Measurements from ENCODE around the gene ANKRD33B. TPM values are rescaled to one million over a fixed set of nuclear protein-coding genes. Genes with fewer than 3 reads are reported as not detected.

Gene ANKRD33B
- total and polyA plus RNA-seq, 2 of the 8 experiments (the other 6 are each of a cell fraction or from before 2014, with no cell fraction given): 6.9 to 20.6 TPM

DNA sequence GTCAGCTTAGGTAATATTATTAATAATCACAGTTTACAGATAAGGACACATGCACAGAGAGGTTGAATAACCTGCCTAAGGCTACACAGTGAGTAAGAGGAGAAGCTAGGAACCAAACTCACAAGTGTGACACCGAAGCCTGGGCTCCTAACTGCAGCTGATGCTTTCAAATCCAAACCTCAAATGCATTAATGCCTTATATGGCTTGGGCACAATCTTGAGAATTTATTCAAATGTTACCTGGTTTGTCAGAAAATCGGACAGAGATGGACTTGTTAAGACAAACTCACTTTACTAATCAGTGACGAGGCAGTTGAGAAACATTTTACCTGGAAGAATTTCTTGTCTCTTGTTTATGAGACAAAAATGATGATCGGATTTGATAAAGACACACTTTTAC, 142.5 kb downstream of the ANKRD33B start:
- CTCF ChIA-PET (ENCODE audit: partially characterized antibody): interaction anchor here (0.7 to 1.2 kb wide), 4 partner anchors 10 to 370 kb away, joined by 3 to 4 read pairs (median 3); no protein-coding TSS in a partner anchor
- POLR2A ChIA-PET (ENCODE audit: partially characterized antibody): interaction anchor here (2.4 kb wide), 1 partner anchor 55 kb away, joined by 7 read pairs; the partner anchor contains the start of gene DAP
- TF ChIP-seq HDAC6 (IDR thresholded peaks at IDR 0.05; ENCODE audit: low read depth, low read length) (no peak), KDM1A (IDR thresholded peaks at IDR 0.05; ENCODE audit: borderline replicate concordance, low read length) (no peak), EP300 (IDR thresholded peaks at IDR 0.05; ENCODE audit: borderline replicate concordance in 1 of 2, low read depth in 2 of 2, low read length in 2 of 2) (no peak), FOSL1 (IDR thresholded peaks at IDR 0.05; ENCODE audit: insufficient read depth, low read depth, low read length) (no peak), POLR2AphosphoS5 (IDR thresholded peaks at IDR 0.05; ENCODE audit: low read depth, low read length) (no peak), SP1 (IDR thresholded peaks at IDR 0.05; ENCODE audit: low read depth, low read length) (no peak), PHF8 (conservative IDR thresholded peaks at IDR 0.05; ENCODE audit: low read depth, low read length) (no peak), TEAD4 (IDR thresholded peaks at IDR 0.05; ENCODE audit: low read depth, low read length) (no peak)

More for the DNA sequence above, 142.5 kb downstream of the ANKRD33B start:
- Histone ChIP-seq H4K20me1 (replicated peaks in 1 of 2; ENCODE audit: control insufficient read depth in 1 of 2, insufficient read depth in 2 of 2, low read length in 2 of 2) (peaks cover 1 to 7% of the 10 kb centered on the region in 2 experiments), H3K9me3 (ENCODE audit: insufficient read depth in 2 of 2, low read depth in 1 of 2, low read length in 1 of 2) (no peaks in the 10 kb centered on the region), H3K18ac (ENCODE audit: extremely low read depth, low read length) (no peak overlapping the region), H2BK120ac (replicated peaks; ENCODE audit: low read depth, low read length) (no peak overlapping the region), H3K4ac (replicated peaks; ENCODE audit: insufficient read length, low read depth, low read length) (no peak overlapping the region), H3K27ac (ENCODE audit: low read depth, low read length) (no peak overlapping the region), H3K56ac (replicated peaks; ENCODE audit: insufficient read length, low read depth, low read length) (no peak overlapping the region), H2BK12ac (ENCODE audit: low read depth, low read length) (no peak overlapping the region), H3K4me3 (ENCODE audit: extremely low read depth in 1 of 4, insufficient read depth in 2 of 4, low read depth in 3 of 4, low read length in 4 of 4) (no peak overlapping the region), H4K8ac (ENCODE audit: extremely low read depth, insufficient read depth, low read length) (no peak overlapping the region), H3K27me3 (replicated peaks in 1 of 4; ENCODE audit: control insufficient read depth in 3 of 4, extremely low read depth in 1 of 4, insufficient read depth in 3 of 4, low read length in 3 of 4) (no peaks in the 10 kb centered on the region), H3K79me1 (ENCODE audit: low read depth, low read length) (peaks cover 6% of the 10 kb centered on the region; the same call in 1 of the 2 replicates), H2AFZ (ENCODE audit: low read length) (no peak overlapping the region), H3K4me2 (ENCODE audit: insufficient read depth in 1 of 2, low read depth in 2 of 2, low read length in 2 of 2) (no peak overlapping the region), H3K23me2 (ENCODE audit: low read depth, low read length) (peaks cover 3% of the 10 kb centered on the region; the same call in 1 of the 2 replicates), H2BK20ac (ENCODE audit: low read length) (no peak overlapping the region), H4K91ac (replicated peaks; ENCODE audit: insufficient read length, low read length) (no peak overlapping the region), H2BK15ac (ENCODE audit: low read length) (no peak overlapping the region), H3K36me3 (ENCODE audit: control insufficient read depth in 2 of 4, insufficient read depth in 4 of 4, low read length in 3 of 4) (no peaks in the 10 kb centered on the region), H2AK5ac (ENCODE audit: low read depth, low read length) (no peak overlapping the region), H3K23ac (ENCODE audit: insufficient read length) (no peak overlapping the region), H2BK5ac (ENCODE audit: low read depth, low read length) (no peak overlapping the region), H3K14ac (ENCODE audit: insufficient read length) (no peak overlapping the region), H3K4me1 (replicated peaks in 1 of 4; ENCODE audit: control insufficient read depth in 3 of 4, insufficient read depth in 4 of 4, low read length in 3 of 4) (peaks cover 0 to 15% (median 10%) of the 10 kb centered on the region in 4 experiments; a peak in 6 of 7 replicates), H3K79me2 (ENCODE audit: control insufficient read depth in 1 of 2, insufficient read depth in 2 of 2, low read length in 2 of 2) (no peaks in the 10 kb centered on the region), H4K5ac (ENCODE audit: insufficient read length, low read depth, low read length) (no peak overlapping the region), H3K9ac (replicated peaks in 1 of 4; ENCODE audit: extremely low read depth in 1 of 4, low read depth in 3 of 4, low read length in 3 of 4) (no peak overlapping the region)
- FAIRE-seq (no peak), DNase-seq (ENCODE audit: low read depth in 1 of 2, low spot score in 2 of 2) (no peak)
- 88% methylated on average over 4 of the region's 4 CpGs; no CpG with 5 or more reads in 1 of the 2 experiments for WGBS, 2 experiments (ENCODE audit: extremely low coverage in 1 of 2, insufficient coverage in 1 of 2, insufficient read length in 1 of 2, insufficient replicate concordance in 2 of 2, low coverage in 1 of 2, low lambda C conversion rate in 2 of 2, missing lambda C conversion rate in 1 of 2)
